Caco-2 (cell line): ENCODE results near the gene POLR3G. TPM values are rescaled to one million over a fixed set of nuclear protein-coding genes. Genes with fewer than 3 reads are reported as not detected.

ENCODE experiments used
- BruUV-seq: library from RNA; stranded (reverse); fragments of 400-500 nt; replicated peaks from 2 replicates; lab custom pipeline; 2021; lab: Mats Ljungman, UMichigan
- CTCF ChIA-PET: fragments of 300-600 bp; sonication (Branson Sonifier 250); formaldehyde crosslinking; loops from one replicate; lab custom pipeline; 2022; ENCODE audit warnings: antibody characterized with exemption; lab: Charles Lee
- POLR2A ChIA-PET: fragments of 300-600 bp; sonication (Branson Sonifier 250); formaldehyde crosslinking; loops from one replicate; lab custom pipeline; 2022; ENCODE audit warnings: antibody characterized with exemption; lab: Charles Lee
- DNase-seq, 2 experiments: peaks; one replicate each; pipeline versions ENCODE4 v3.0.0 to v3.0.0-alpha.2; 2020 to 2022
- H3K27me3 ChIP-seq: replicated peaks from 2 replicates; pipeline ENCODE4 v1.6.0; 2011; ENCODE audit warnings: low read length; ENCODE audit not compliant: control insufficient read depth, insufficient read depth
- H3K36me3 ChIP-seq: 2 replicates; pipeline ENCODE4 v1.5.1; 2011; ENCODE audit warnings: low read length; ENCODE audit not compliant: control insufficient read depth, insufficient read depth
- H3K4me1 ChIP-seq: fragments of 250-450 bp; sonication (Bioruptor Pico); 2 replicates; pipeline ENCODE4 v1.5.1; 2020; ENCODE audit warnings: mild to moderate bottlenecking
- H3K4me3 ChIP-seq: 2 replicates; pipeline ENCODE4 v1.5.1; 2011; ENCODE audit warnings: low read depth, mild to moderate bottlenecking, control low read depth, low read length
- H3K9me3 ChIP-seq: fragments of 250-450 bp; sonication (Bioruptor Pico); 2 replicates; pipeline ENCODE4 v1.5.1; 2020; ENCODE audit warnings: mild to moderate bottlenecking, moderate library complexity
- H3K27ac Mint-ChIP-seq: one replicate; pipeline ENCODE4 v1.8.0; 2022; ENCODE audit warnings: mixed read lengths; ENCODE audit not compliant: unreplicated experiment
- H3K27me3 Mint-ChIP-seq: one replicate; pipeline ENCODE4 v1.8.0; 2022; ENCODE audit warnings: mixed read lengths; ENCODE audit not compliant: insufficient read depth, unreplicated experiment
- H3K36me3 Mint-ChIP-seq: one replicate; pipeline ENCODE4 v1.8.0; 2022; ENCODE audit warnings: mild to moderate bottlenecking, mixed read lengths; ENCODE audit not compliant: insufficient read depth, unreplicated experiment
- H3K4me1 Mint-ChIP-seq: one replicate; pipeline ENCODE4 v1.8.0; 2022; ENCODE audit warnings: low read depth, mixed read lengths; ENCODE audit not compliant: unreplicated experiment
- H3K4me3 Mint-ChIP-seq: one replicate; pipeline ENCODE4 v1.8.0; 2022; ENCODE audit warnings: mild to moderate bottlenecking, moderate library complexity, mixed read lengths; ENCODE audit not compliant: unreplicated experiment
- H3K9me3 Mint-ChIP-seq: one replicate; pipeline ENCODE4 v1.8.0; 2022; ENCODE audit warnings: mixed read lengths; ENCODE audit not compliant: unreplicated experiment
- intact Hi-C: fragments of 100-400 bp; cut with micrococcal nuclease; formaldehyde crosslinking; loops from one replicate; pipeline ENCODE4 v1.10.0; 2022; ENCODE audit not compliant: unreplicated experiment
- total RNA-seq: library from RNA; stranded (reverse); gene quantifications from 2 replicates; pipeline ENCODE4 v1.2.3, GENCODE V29; 2022
- TF ChIP-seq, protein P1 (sequence below), 2 experiments: fragments of 200-600 bp in 1 of 2; IDR thresholded peaks; 1 replicate in 1 of 2; 2 replicates in 1 of 2; pipeline versions ENCODE4 v1.5.1 to v1.8.0; 2011 to 2022; ENCODE audit warnings: antibody characterized with exemption in 1 of 2, control low read depth in 1 of 2, inconsistent platforms in 1 of 2, low read depth in 1 of 2, low read length in 1 of 2, mild to moderate bottlenecking in 1 of 2, moderate library complexity in 1 of 2; ENCODE audit not compliant: insufficient read depth in 1 of 2, severe bottlenecking in 1 of 2, unreplicated experiment in 1 of 2

The POLR3G gene
- total RNA-seq, 1 experiment from 2014 or later: 5.4 TPM

DNA sequence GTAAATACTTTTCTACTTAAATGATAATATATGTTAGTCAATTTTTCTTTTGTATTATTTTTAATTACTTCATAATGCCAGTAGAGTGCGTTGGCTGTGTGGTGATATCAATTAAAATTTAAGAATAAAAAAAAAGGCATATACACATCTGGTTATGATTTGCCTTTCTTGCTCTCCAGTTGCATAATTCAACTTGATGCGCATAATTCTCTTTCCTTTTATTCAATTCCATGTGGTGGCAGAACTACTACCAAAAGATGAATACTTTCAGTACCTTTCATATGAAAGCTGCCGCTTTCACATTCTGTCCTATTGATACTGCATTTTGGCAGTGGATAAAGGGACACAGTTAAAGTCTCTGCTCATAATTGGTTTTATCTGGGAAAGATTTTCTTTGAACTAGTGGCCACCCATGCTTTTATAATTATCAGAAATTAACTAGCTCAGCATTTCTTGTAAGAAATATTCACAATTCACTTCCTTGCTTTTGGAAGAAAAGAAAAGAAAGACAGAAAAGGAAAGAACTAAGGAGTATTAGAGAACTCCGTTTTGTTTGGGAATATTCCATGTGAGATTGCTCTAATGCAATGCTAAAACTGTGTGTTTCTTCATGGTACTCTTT lies 71.7 kb downstream of the POLR3G start:
- no peak overlapping the region for H3K4me3 Mint-ChIP-seq
- peaks cover 26% of the 10 kb centered on the region for H3K4me1 ChIP-seq
- DNase-seq: no peak
- no peak overlapping the region for H3K4me3 ChIP-seq
- no TSS peak for BruUV-seq
- H3K36me3 ChIP-seq: no peaks in the 10 kb centered on the region
- H3K36me3 Mint-ChIP-seq: peaks cover 5% of the 10 kb centered on the region
- no peak overlapping the region for H3K27ac Mint-ChIP-seq
- ChIA-PET POLR2A (no interaction called here), CTCF (no interaction called here)
- no peaks in the 10 kb centered on the region for H3K9me3 Mint-ChIP-seq
- no peaks in the 10 kb centered on the region for H3K27me3 Mint-ChIP-seq
- TF ChIP-seq, protein P1, sequence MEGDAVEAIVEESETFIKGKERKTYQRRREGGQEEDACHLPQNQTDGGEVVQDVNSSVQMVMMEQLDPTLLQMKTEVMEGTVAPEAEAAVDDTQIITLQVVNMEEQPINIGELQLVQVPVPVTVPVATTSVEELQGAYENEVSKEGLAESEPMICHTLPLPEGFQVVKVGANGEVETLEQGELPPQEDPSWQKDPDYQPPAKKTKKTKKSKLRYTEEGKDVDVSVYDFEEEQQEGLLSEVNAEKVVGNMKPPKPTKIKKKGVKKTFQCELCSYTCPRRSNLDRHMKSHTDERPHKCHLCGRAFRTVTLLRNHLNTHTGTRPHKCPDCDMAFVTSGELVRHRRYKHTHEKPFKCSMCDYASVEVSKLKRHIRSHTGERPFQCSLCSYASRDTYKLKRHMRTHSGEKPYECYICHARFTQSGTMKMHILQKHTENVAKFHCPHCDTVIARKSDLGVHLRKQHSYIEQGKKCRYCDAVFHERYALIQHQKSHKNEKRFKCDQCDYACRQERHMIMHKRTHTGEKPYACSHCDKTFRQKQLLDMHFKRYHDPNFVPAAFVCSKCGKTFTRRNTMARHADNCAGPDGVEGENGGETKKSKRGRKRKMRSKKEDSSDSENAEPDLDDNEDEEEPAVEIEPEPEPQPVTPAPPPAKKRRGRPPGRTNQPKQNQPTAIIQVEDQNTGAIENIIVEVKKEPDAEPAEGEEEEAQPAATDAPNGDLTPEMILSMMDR (IDR thresholded peaks at IDR 0.05; ENCODE audit: insufficient read depth in 1 of 2, low read depth in 1 of 2, low read length in 1 of 2, severe bottlenecking in 1 of 2, unreplicated experiment in 1 of 2): no peak
- H3K27me3 ChIP-seq: no peaks in the 10 kb centered on the region
- intact Hi-C loops: no loop called here
- no peaks in the 10 kb centered on the region for H3K4me1 Mint-ChIP-seq
- no peaks in the 10 kb centered on the region for H3K9me3 ChIP-seq

DNA sequence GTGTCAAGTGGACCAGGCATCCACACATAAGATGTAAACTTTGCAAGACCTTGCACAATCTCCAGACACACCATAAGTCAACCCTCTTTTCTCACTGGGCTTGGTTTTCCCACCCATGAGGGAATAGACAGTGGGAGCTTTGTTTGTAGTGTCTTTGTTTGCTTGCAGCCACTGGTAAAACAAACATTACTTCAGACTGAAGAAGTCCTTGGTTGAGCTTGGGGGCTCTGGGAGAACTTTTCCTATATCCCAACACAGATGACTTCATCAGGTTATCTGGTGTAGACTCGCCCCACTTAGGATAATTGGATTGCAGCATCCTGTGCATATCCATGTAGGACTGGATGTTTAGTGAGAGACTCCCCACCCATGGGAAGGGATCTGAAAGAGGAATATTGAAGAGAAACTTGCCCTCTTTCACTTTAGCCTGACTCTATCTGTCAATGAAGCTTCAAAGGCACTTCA lies 72.4 kb downstream of the POLR3G start:
- POLR2A ChIA-PET: no interaction called here
- no peak overlapping the region for H3K4me3 ChIP-seq
- no peaks in the 10 kb centered on the region for H3K9me3 ChIP-seq
- CTCF ChIA-PET: no interaction called here
- Mint-ChIP-seq H3K27ac (no peak overlapping the region), H3K27me3 (no peaks in the 10 kb centered on the region), H3K4me1 (no peaks in the 10 kb centered on the region), H3K4me3 (no peak overlapping the region), H3K36me3 (peaks cover 5% of the 10 kb centered on the region), H3K9me3 (no peaks in the 10 kb centered on the region)
- no TSS peak for BruUV-seq
- TF ChIP-seq, protein P1 (IDR thresholded peaks at IDR 0.05; ENCODE audit: insufficient read depth in 1 of 2, low read depth in 1 of 2, low read length in 1 of 2, severe bottlenecking in 1 of 2, unreplicated experiment in 1 of 2): no peak
- H3K36me3 ChIP-seq: no peaks in the 10 kb centered on the region
- no peaks in the 10 kb centered on the region for H3K27me3 ChIP-seq
- H3K4me1 ChIP-seq: peaks cover 26% of the 10 kb centered on the region
- DNase-seq: peak in 1 of 2 experiments; percentile 4
- intact Hi-C loops: no loop called here

DNA sequence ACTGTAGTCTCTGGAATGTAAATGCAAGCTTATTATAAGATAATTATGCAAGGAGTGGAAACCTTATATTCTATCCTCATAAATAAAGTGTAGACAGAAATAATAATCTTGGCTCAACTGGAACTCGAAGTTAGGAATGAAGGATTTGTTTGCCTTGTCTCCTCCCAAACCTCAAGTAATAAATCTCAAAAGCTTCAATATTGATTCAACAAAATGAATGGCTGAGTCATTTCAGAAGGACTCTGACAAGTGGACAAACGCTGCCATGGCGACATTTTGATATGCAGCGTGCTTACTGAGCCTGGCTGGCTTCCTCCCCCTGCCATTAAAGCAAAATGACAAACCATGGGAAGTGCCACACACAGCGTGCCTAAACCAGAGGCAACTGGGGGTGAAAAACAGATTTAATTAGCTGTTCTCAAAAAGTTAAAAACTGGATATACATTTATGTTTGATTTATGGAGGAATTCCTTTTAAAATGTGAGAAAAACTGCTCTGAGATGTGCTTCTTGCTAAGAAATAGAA lies 73.5 kb downstream of the POLR3G start:
- no peaks in the 10 kb centered on the region for H3K9me3 ChIP-seq
- POLR2A ChIA-PET: no interaction called here
- DNase-seq: peak; percentile 75 to 76
- no peak overlapping the region for H3K4me3 ChIP-seq
- H3K4me1 Mint-ChIP-seq: peaks cover 4% of the 10 kb centered on the region
- H3K27me3 Mint-ChIP-seq: no peaks in the 10 kb centered on the region
- CTCF ChIA-PET: no interaction called here
- H3K27ac Mint-ChIP-seq: peak overlapping the region; percentile 46
- no peaks in the 10 kb centered on the region for H3K27me3 ChIP-seq
- H3K4me1 ChIP-seq: peaks cover 26% of the 10 kb centered on the region
- H3K4me3 Mint-ChIP-seq: no peak overlapping the region
- intact Hi-C loops: loop anchor here (1.0 kb wide), 2 partner anchors 10 to 13 kb away; partner anchors contain the start of gene ADGRV1
- no peaks in the 10 kb centered on the region for H3K9me3 Mint-ChIP-seq
- no peaks in the 10 kb centered on the region for H3K36me3 Mint-ChIP-seq
- TF ChIP-seq, protein P1 (IDR thresholded peaks at IDR 0.05; ENCODE audit: insufficient read depth in 1 of 2, low read depth in 1 of 2, low read length in 1 of 2, severe bottlenecking in 1 of 2, unreplicated experiment in 1 of 2): no peak
- no TSS peak for BruUV-seq
- no peaks in the 10 kb centered on the region for H3K36me3 ChIP-seq
